MM.1S (cell line): ENCODE data around the gene AGER.

Experiments used
- EZH2 ChIP-seq: fragments of 300-600 bp; sonication (generic); optimal IDR thresholded peaks from 2 replicates; pipeline ENCODE3; 2017; ENCODE audit warnings: low read depth, mild to moderate bottlenecking, antibody characterized with exemption, low read length, mixed read lengths
- TF ChIP-seq, protein P1 (sequence below): fragments of 300-600 bp; sonication (generic); IDR thresholded peaks from 2 replicates; pipeline ENCODE4 v1.5.1; 2016; ENCODE audit warnings: antibody characterized with exemption, low read length, mixed read lengths

DNA sequence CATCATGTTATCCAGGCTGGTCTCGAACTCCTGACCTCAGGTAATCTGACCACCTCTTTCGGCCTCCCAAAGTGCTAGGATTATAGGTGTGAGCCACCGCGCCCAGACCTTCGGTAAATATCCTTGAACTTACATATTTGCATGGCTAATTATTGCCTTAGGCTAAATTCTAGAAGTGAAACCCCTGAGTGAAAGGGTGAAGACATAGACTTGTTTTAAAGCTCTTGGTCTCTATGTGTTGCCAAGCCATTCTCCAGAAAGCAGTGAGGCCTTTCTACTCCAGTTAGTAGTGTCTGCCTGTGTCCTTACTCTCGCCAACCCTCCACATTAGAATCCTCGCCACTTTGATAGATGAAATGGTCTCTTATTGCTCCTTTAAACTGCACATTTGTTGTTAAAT, 42.4 kb upstream of the AGER start:
- TF ChIP-seq, protein P1, sequence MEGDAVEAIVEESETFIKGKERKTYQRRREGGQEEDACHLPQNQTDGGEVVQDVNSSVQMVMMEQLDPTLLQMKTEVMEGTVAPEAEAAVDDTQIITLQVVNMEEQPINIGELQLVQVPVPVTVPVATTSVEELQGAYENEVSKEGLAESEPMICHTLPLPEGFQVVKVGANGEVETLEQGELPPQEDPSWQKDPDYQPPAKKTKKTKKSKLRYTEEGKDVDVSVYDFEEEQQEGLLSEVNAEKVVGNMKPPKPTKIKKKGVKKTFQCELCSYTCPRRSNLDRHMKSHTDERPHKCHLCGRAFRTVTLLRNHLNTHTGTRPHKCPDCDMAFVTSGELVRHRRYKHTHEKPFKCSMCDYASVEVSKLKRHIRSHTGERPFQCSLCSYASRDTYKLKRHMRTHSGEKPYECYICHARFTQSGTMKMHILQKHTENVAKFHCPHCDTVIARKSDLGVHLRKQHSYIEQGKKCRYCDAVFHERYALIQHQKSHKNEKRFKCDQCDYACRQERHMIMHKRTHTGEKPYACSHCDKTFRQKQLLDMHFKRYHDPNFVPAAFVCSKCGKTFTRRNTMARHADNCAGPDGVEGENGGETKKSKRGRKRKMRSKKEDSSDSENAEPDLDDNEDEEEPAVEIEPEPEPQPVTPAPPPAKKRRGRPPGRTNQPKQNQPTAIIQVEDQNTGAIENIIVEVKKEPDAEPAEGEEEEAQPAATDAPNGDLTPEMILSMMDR = no peak
- TF ChIP-seq EZH2 = no peak
